HEK293T (cell line): ENCODE measurements around the gene SARM1.
"Not testable (repeated sequence)": the region's sequence is repeated elsewhere in the genome, so short reads cannot be mapped to it uniquely, and the experiment has no call there.

Experiments used
- CTCF ChIA-PET: fragments of 350-600 bp; formaldehyde crosslinking; extraction: SDS; loops from one replicate; lab custom pipeline; 2021; ENCODE audit warnings: antibody characterized with exemption, inconsistent platforms; lab: Yijun Ruan, JAX
- POLR2A ChIA-PET: fragments of 350-600 bp; formaldehyde crosslinking; extraction: SDS; loops from one replicate; lab custom pipeline; 2020; ENCODE audit warnings: antibody characterized with exemption, inconsistent platforms; lab: Yijun Ruan, JAX
- DNase-seq: peaks from one replicate; pipeline ENCODE4 v3.0.0; 2012; ENCODE audit warnings: mixed read lengths; ENCODE audit errors: extremely low spot score
- ARNT ChIP-seq: fragments of 450-650 bp; IDR thresholded peaks from 2 replicates; pipeline ENCODE4 v1.6.1; 2017; ENCODE audit warnings: mild to moderate bottlenecking
- BHLHE40 ChIP-seq: fragments of 450-650 bp; IDR thresholded peaks from 2 replicates; pipeline ENCODE4 v1.6.1; 2016; ENCODE audit warnings: mild to moderate bottlenecking, moderate library complexity, borderline replicate concordance
- CTBP1 ChIP-seq: fragments of 450-650 bp; IDR thresholded peaks from 2 replicates; pipeline ENCODE4 v1.6.1; 2016; ENCODE audit warnings: borderline replicate concordance
- ELF4 ChIP-seq: fragments of 450-650 bp; IDR thresholded peaks from 2 replicates; pipeline ENCODE4 v1.6.1; 2017; ENCODE audit warnings: antibody characterized with exemption
- FOXA1 ChIP-seq: fragments of 450-650 bp; IDR thresholded peaks from 2 replicates; pipeline ENCODE4 v1.6.1; 2016; ENCODE audit warnings: mild to moderate bottlenecking
- FOXK2 ChIP-seq: fragments of 450-650 bp; IDR thresholded peaks from 2 replicates; pipeline ENCODE4 v1.6.1; 2016; ENCODE audit warnings: mild to moderate bottlenecking
- FOXM1 ChIP-seq: fragments of 450-650 bp; IDR thresholded peaks from 2 replicates; pipeline ENCODE4 v1.6.1; 2017; ENCODE audit warnings: mild to moderate bottlenecking, borderline replicate concordance
- HDGF ChIP-seq: fragments of 450-650 bp; IDR thresholded peaks from 2 replicates; pipeline ENCODE4 v1.6.1; 2017; ENCODE audit warnings: antibody characterized with exemption, borderline replicate concordance
- L3MBTL2 ChIP-seq: fragments of 450-650 bp; conservative IDR thresholded peaks from 2 replicates; pipeline ENCODE4 v1.6.1; 2016; ENCODE audit warnings: mild to moderate bottlenecking
- LEF1 ChIP-seq: fragments of 450-650 bp; IDR thresholded peaks from 2 replicates; pipeline ENCODE4 v1.6.1; 2017; ENCODE audit warnings: mild to moderate bottlenecking, borderline replicate concordance
- NFRKB ChIP-seq: fragments of 450-650 bp; IDR thresholded peaks from 2 replicates; pipeline ENCODE4 v1.6.1; 2016; ENCODE audit warnings: mild to moderate bottlenecking, moderate library complexity
- PKNOX1 ChIP-seq: fragments of 450-650 bp; IDR thresholded peaks from 2 replicates; pipeline ENCODE4 v1.6.1; 2016
- SP1 ChIP-seq: fragments of 450-650 bp; IDR thresholded peaks from 2 replicates; pipeline ENCODE4 v1.6.1; 2017
- SUZ12 ChIP-seq: fragments of 450-650 bp; IDR thresholded peaks from 2 replicates; pipeline ENCODE4 v1.6.1; 2016; ENCODE audit warnings: mild to moderate bottlenecking
- TARDBP ChIP-seq: fragments of 450-650 bp; IDR thresholded peaks from 2 replicates; pipeline ENCODE4 v1.6.1; 2016
- ZNF384 ChIP-seq: fragments of 450-650 bp; IDR thresholded peaks from 2 replicates; pipeline ENCODE4 v1.6.1; 2016

The SARM1 gene

GRCh38 chr17:28425206-28425605 lies 53.7 kb downstream of the SARM1 start:
- CTCF ChIA-PET: interaction anchor here (1.0 kb wide), 1 partner anchor 9 kb away, joined by 3 read pairs; no protein-coding TSS in a partner anchor
- DNase-seq: no peak
- POLR2A ChIA-PET: no interaction called here
- TF ChIP-seq FOXM1 (no peak), NFRKB (no peak), FOXK2 (no peak), SP1 (no peak), ARNT (no peak), BHLHE40 (no peak), ELF4 (no peak), FOXA1 (no peak), PKNOX1 (no peak), ZNF384 (no peak), L3MBTL2 (no peak), CTBP1 (no peak), TARDBP (no peak), HDGF (no peak), LEF1 (no peak), SUZ12 (no peak)

GRCh38 chr17:28426081-28426519 lies 54.6 kb downstream of the SARM1 start:
- DNase-seq: peak; percentile 45
- ChIA-PET CTCF (interaction anchor here (1.1 kb wide), 1 partner anchor 9 kb away, joined by 12 read pairs; no protein-coding TSS in a partner anchor), POLR2A (no interaction called here)
- TF ChIP-seq ARNT (no peak), LEF1 (no peak), PKNOX1 (no peak), FOXK2 (no peak), NFRKB (no peak), ZNF384 (no peak), TARDBP (no peak), ELF4 (no peak), CTBP1 (no peak), SP1 (no peak), BHLHE40 (no peak), FOXM1 (no peak), L3MBTL2 (no peak), FOXA1 (no peak), HDGF (no peak), SUZ12 (no peak)

- DNase-seq: no peak
- ChIA-PET CTCF (interaction anchor here (2.6 kb wide), 1 partner anchor 11 kb away, joined by 10 read pairs; no protein-coding TSS in a partner anchor), POLR2A (no interaction called here)
- no peak for TF ChIP-seq TARDBP
- TF ChIP-seq HDGF: no peak
- no peak for TF ChIP-seq L3MBTL2
- no peak for TF ChIP-seq PKNOX1
- no peak for TF ChIP-seq SP1
- no peak for TF ChIP-seq ZNF384
- no peak for TF ChIP-seq SUZ12
- no peak for TF ChIP-seq BHLHE40
- TF ChIP-seq FOXK2: no peak
- TF ChIP-seq LEF1: no peak
- no peak for TF ChIP-seq FOXM1
- no peak for TF ChIP-seq ARNT
- TF ChIP-seq NFRKB: no peak
- no peak for TF ChIP-seq CTBP1
- TF ChIP-seq FOXA1: no peak
- TF ChIP-seq ELF4: no peak
Observed at GRCh38 chr17:28427371-28427770, 55.9 kb downstream of the SARM1 start.

DNA sequence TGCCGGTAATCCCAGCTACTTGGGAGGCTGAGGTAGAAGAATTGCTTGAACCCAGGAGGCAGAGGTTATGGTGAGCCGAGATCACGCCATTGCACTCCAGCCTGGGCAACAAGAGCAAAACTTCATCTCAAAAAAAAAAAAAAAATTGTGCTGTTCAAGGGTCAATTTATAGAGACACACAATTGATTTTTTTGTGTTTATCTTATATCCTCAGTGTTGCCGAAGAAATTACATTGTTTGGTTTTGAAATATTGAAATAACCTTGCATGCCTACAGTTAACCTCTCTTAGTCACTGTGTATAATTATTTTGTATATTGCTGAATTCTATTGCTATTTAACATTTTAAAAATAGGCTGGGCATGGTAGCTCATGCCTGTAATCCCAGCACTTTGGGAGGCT lies 56.5 kb downstream of the SARM1 start:
- CTCF ChIA-PET: interaction anchor here (2.6 kb wide), 1 partner anchor 12 kb away, joined by 10 read pairs; no protein-coding TSS in a partner anchor
- POLR2A ChIA-PET, DNase-seq: not testable (repeated sequence)

DNA sequence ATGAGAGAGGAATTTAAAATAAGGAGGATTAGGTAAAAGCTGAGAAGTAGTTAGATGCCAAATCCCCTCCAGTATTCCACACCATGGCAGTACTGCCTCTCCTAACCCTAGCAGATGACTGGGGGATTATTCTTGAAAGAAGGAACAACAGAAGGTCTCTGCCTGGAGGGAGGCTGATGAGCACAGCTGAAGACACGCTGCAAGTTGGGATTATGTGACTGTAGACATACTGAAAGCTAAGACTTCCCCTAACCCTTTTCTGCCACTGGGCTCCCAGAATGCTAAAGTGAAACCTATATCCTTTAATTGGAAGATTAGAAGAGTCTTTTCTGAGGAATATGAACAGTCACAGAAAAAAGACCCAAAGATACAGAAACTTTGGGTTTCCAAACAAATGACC lies 62.2 kb downstream of the SARM1 start:
- ChIA-PET CTCF (interaction anchor here (0.6 kb wide), 1 partner anchor 19 kb away, joined by 5 read pairs; no protein-coding TSS in a partner anchor), POLR2A (no interaction called here)
- DNase-seq: no peak
- no peak for TF ChIP-seq ARNT
- no peak for TF ChIP-seq SUZ12
- no peak for TF ChIP-seq HDGF
- TF ChIP-seq CTBP1: no peak
- no peak for TF ChIP-seq L3MBTL2
- TF ChIP-seq LEF1: no peak
- no peak for TF ChIP-seq NFRKB
- no peak for TF ChIP-seq TARDBP
- TF ChIP-seq SP1: no peak
- no peak for TF ChIP-seq ZNF384
- TF ChIP-seq ELF4: no peak
- no peak for TF ChIP-seq FOXA1
- no peak for TF ChIP-seq FOXM1
- TF ChIP-seq BHLHE40: no peak
- TF ChIP-seq PKNOX1: no peak
- TF ChIP-seq FOXK2: no peak

DNA sequence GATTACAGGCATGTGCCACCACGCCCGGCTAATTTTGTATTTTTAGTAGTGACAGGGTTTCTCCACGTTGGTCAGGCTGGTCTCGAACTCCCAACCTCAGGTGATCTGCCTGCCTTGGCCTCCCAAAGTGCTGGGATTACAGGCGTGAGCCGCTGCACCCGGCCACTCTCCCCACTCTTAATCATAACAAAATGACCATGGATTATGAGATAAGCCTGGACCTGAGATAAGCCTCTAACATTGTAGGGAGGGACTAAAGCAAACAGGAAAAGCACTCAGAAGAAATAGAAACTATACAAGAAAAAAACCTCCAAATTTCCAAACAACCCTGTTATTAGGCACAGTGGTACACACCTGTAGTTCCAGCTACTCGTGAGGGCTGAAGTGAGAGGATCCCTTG lies 62.8 kb downstream of the SARM1 start:
- POLR2A ChIA-PET, DNase-seq, CTCF ChIA-PET: not testable (repeated sequence)
